ENCODE measurements around the gene ZSCAN23. TPM values are rescaled to one million over a fixed set of nuclear protein-coding genes. Genes with fewer than 3 reads are reported as not detected.

The ZSCAN23 gene
- total RNA-seq: 1 to 10 TPM; 4.1 to 7.1 TPM
- polyA plus RNA-seq (2013, experiment 1 of 2): 9.2 TPM
- polyA plus RNA-seq (2013, experiment 2 of 2): 8.4 TPM
- long read RNA-seq, experiment 1: 0 reads
- long read RNA-seq, experiment 2, partial matches to known transcripts: 2 of 12 reads
- long read RNA-seq, experiment 2, other reads (novel, unspliced or antisense): 10 of 12 reads
- long read RNA-seq, experiment 3, partial matches to known transcripts: 0 of 8 reads
- long read RNA-seq, experiment 3, other reads (novel, unspliced or antisense): 8 of 8 reads
- long read RNA-seq, experiment 4, partial matches to known transcripts: 0 of 2 reads
- long read RNA-seq, experiment 4, other reads (novel, unspliced or antisense): 2 of 2 reads

DNA sequence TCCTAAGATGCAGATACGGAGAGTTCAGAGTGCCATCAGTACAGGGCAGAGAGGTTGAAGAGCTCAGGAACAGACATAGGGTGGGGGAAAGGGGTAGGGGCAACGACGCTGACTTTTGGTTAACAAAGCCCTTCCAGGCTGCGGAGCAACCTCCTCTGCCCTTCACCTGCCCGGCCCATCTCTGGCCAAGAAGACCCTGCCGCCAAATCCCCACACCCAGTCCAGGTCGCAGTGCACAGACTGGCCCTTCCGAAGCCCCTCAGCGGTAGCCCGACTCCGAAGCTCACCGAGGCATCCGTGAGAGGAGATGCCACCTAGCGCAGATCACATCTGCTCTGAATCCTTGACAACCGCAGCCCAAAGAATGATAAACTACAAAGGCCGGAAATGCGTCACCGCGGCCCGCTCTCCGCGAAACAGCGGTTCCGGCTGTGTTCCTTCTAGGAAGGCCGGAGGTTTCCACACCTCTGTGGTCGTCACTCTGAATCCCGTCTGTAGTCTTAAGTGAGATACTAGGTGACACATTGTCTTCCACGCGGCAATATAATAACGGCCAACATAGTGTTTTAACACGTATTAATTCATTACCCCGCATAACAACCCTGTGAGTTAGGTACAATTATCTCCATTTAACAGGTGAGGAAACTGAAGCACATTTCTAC, at the start of gene ZSCAN23:
Gene ZSCAN23, minus strand, starts transcription at position 380 of the 662 bp plus-strand sequence. CDS start 7,225 bp downstream, outside the sequence.
- Histone ChIP-seq H3K27ac (ENCODE audit: low read depth, low read length) (peak within 1 kb of the TSS; percentile 96), H3K9ac (ENCODE audit: extremely low read depth, low read length, poor library complexity, severe bottlenecking) (peak within 1 kb of the TSS; percentile 89), H3K4me3 (ENCODE audit: low read length) (peak within 1 kb of the TSS; percentile 99), H3K36me3 (ENCODE audit: control insufficient read depth, insufficient read depth, low read length) (no peaks in the 10 kb centered on the region), H3K27me3 (ENCODE audit: control insufficient read depth, insufficient read depth, low read length, poor library complexity, severe bottlenecking) (no peaks in the 10 kb centered on the region), H3K4me1 (ENCODE audit: control insufficient read depth, insufficient read depth, low read length) (no peaks in the 10 kb centered on the region), H3K9me3 (ENCODE audit: control insufficient read depth, low read length) (no peaks in the 10 kb centered on the region)
- H3K4me1 Mint-ChIP-seq: peaks cover 2% of the 10 kb centered on the region
- no peaks in the 10 kb centered on the region for H3K27me3 Mint-ChIP-seq (ENCODE audit: insufficient read depth)
- DNase-seq: peak; percentile 94
- TF ChIP-seq, protein P1, sequence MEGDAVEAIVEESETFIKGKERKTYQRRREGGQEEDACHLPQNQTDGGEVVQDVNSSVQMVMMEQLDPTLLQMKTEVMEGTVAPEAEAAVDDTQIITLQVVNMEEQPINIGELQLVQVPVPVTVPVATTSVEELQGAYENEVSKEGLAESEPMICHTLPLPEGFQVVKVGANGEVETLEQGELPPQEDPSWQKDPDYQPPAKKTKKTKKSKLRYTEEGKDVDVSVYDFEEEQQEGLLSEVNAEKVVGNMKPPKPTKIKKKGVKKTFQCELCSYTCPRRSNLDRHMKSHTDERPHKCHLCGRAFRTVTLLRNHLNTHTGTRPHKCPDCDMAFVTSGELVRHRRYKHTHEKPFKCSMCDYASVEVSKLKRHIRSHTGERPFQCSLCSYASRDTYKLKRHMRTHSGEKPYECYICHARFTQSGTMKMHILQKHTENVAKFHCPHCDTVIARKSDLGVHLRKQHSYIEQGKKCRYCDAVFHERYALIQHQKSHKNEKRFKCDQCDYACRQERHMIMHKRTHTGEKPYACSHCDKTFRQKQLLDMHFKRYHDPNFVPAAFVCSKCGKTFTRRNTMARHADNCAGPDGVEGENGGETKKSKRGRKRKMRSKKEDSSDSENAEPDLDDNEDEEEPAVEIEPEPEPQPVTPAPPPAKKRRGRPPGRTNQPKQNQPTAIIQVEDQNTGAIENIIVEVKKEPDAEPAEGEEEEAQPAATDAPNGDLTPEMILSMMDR (conservative IDR thresholded peaks at IDR 0.05): no peak
- peak within 1 kb of the TSS; percentile 99 for H3K27ac Mint-ChIP-seq
- H3K36me3 Mint-ChIP-seq (ENCODE audit: low read depth): no peaks in the 10 kb centered on the region
- 0 to 2% methylated on average over 12 to 32 of the region's 32 CpGs for WGBS, 2 experiments (ENCODE audit: insufficient coverage in 1 of 2, insufficient read length in 1 of 2)
- H3K9me3 Mint-ChIP-seq: peaks cover 6% of the 10 kb centered on the region
- H3K4me3 Mint-ChIP-seq: peak within 1 kb of the TSS; percentile 94

DNA sequence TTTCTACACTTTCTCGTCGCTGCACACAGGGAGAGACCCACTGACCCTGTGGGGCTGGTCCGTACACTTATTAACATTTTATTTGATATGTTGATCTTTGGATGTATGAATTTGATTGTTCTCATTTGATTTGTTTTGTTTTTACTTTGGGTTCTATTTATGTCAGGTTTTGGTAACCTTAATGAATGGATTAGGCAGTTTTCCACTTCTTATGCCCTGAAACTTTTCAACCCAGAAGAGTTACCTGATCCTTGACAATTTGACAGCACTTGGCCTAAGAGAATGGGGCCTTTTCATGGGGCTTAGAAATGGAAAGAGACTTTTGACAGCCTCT, 48.7 kb upstream of the ZSCAN23 start:
- Mint-ChIP-seq H3K27me3 (ENCODE audit: insufficient read depth) (peaks cover 6% of the 10 kb centered on the region), H3K9me3 (no peaks in the 10 kb centered on the region), H3K36me3 (ENCODE audit: low read depth) (no peaks in the 10 kb centered on the region), H3K27ac (no peak overlapping the region), H3K4me1 (peaks cover 12% of the 10 kb centered on the region), H3K4me3 (peak overlapping the region; percentile 53)
- TF ChIP-seq, protein P1 (conservative IDR thresholded peaks at IDR 0.05): no peak
- H3K27ac ChIP-seq (ENCODE audit: low read depth, low read length): no peak overlapping the region
- WGBS, 2 experiments (ENCODE audit: insufficient coverage in 1 of 2, insufficient read length in 1 of 2): 84% methylated on average over 3 of the region's 3 CpGs; no CpG with 5 or more reads in 1 of the 2 experiments
- H3K27me3 ChIP-seq (ENCODE audit: control insufficient read depth, insufficient read depth, low read length, poor library complexity, severe bottlenecking): no peaks in the 10 kb centered on the region
- no peaks in the 10 kb centered on the region for H3K4me1 ChIP-seq (ENCODE audit: control insufficient read depth, insufficient read depth, low read length)
- H3K9ac ChIP-seq (ENCODE audit: extremely low read depth, low read length, poor library complexity, severe bottlenecking): no peak overlapping the region
- H3K36me3 ChIP-seq (ENCODE audit: control insufficient read depth, insufficient read depth, low read length): no peaks in the 10 kb centered on the region
- no peak for DNase-seq
- no peak overlapping the region for H3K4me3 ChIP-seq (ENCODE audit: low read length)
- no peaks in the 10 kb centered on the region for H3K9me3 ChIP-seq (ENCODE audit: control insufficient read depth, low read length)

DNA sequence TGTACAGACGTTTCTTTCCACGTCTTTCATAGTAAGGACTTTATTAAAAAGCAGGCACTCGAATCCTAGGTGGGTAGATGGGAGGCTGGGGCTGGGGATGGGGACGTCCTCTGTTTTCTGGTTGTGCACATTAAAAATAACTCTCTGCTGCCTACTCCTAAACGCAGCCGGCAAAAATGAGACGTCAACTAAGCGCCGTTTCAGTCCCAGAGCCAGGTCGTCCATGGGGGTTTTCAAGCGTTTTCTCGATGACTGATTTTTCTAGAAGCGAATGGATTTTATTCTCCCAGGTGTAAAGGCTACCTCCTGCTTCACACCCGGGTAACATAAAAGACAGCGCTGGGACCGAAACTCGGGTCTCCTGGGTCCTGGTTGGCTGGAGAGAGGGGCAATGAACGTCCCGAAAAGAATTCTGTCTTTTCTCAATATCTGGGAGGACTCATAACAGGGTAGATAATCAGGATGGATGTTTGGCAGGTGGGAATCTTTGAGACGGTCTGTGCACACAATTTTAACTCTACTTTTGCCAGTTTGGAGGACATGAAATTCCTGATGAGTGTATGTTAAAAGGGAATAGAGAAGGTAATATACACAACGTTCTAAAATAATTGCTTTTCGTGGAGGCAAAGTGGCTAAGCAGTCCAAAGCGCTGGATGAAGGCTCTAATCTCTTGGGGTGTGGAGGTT, 47.1 kb upstream of the ZSCAN23 start:
- Mint-ChIP-seq H3K4me1 (peaks cover 12% of the 10 kb centered on the region), H3K36me3 (ENCODE audit: low read depth) (no peaks in the 10 kb centered on the region), H3K9me3 (no peaks in the 10 kb centered on the region), H3K4me3 (peak overlapping the region; percentile 83), H3K27me3 (ENCODE audit: insufficient read depth) (peaks cover 11% of the 10 kb centered on the region), H3K27ac (peak overlapping the region; percentile 97)
- Histone ChIP-seq H3K4me1 (ENCODE audit: control insufficient read depth, insufficient read depth, low read length) (no peaks in the 10 kb centered on the region), H3K9me3 (ENCODE audit: control insufficient read depth, low read length) (no peaks in the 10 kb centered on the region), H3K36me3 (ENCODE audit: control insufficient read depth, insufficient read depth, low read length) (no peaks in the 10 kb centered on the region), H3K27me3 (ENCODE audit: control insufficient read depth, insufficient read depth, low read length, poor library complexity, severe bottlenecking) (no peaks in the 10 kb centered on the region), H3K27ac (ENCODE audit: low read depth, low read length) (no peak overlapping the region), H3K4me3 (ENCODE audit: low read length) (peak overlapping the region; percentile 90), H3K9ac (ENCODE audit: extremely low read depth, low read length, poor library complexity, severe bottlenecking) (peak overlapping the region; percentile 94)
- TF ChIP-seq, protein P1 (conservative IDR thresholded peaks at IDR 0.05): no peak
- 23 to 26% methylated on average over 14 to 23 of the region's 23 CpGs for WGBS, 2 experiments (ENCODE audit: insufficient coverage in 1 of 2, insufficient read length in 1 of 2)
- no peak for DNase-seq

Measured in endodermal cell (in vitro differentiated cells).